Measurements from ENCODE around the gene IL2RA. TPM values are rescaled to one million over a fixed set of nuclear protein-coding genes. Genes with fewer than 3 reads are reported as not detected.
A peak's percentile ranks its signal among the peaks of the same experiment; 100 is the strongest.

IL2RA gene
- total RNA-seq, 1 experiment from 2014 or later = not detected

DNA sequence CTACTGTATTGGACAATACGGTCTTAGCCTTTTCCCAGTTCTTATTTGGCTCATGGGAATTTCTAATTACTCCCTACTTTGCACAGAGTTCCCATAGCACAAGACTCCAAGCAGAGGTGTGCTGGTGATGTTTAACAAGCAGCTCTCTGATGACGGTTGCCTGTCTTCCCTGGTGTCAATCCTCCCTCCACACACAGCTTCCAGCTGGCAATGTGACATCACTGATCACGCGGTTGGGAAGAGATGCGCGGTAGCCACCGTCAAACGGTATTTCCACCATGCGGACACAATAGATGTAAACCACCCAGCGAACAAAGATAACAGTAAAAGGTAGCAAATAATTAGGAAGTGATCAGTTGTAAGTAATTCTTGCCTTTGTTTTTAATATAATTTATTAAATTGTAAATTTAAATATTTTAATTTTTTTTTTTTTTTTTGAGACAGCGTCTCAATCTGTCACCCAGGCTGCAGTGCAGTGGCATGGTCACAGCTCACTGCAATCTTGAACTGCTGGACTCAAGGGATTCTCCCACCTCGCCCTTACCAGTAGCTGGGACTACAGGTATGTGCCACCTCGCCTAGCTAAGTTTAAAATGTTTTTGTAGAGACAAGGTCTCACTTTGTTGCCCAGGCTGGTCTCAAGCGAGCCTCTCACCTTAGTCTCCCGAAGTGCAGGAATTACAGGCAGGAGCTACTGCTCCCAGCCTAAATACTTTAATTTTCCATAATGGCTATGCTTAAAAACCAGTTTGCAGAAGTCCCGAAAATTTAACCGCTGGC is 48.6 kb downstream of the IL2RA start:
- Histone ChIP-seq H2AFZ (ENCODE audit: low read length) (no peak overlapping the region), H4K20me1 (ENCODE audit: control insufficient read depth, insufficient read depth, insufficient read length) (no peaks in the 10 kb centered on the region), H3K27ac (ENCODE audit: insufficient read length, low read depth, low read length) (no peak overlapping the region), H3K18ac (ENCODE audit: insufficient read length, low read depth, low read length) (no peak overlapping the region), H3K4ac (ENCODE audit: low read depth, low read length) (no peak overlapping the region), H3K9ac (ENCODE audit: extremely low read depth, insufficient read length, low read length) (no peak overlapping the region), H2BK120ac (ENCODE audit: low read depth, low read length, poor library complexity, severe bottlenecking) (no peak overlapping the region), H4K5ac (ENCODE audit: insufficient read length, low read depth, low read length) (no peak overlapping the region), H3K23me2 (ENCODE audit: insufficient read length, low read depth, low read length, poor library complexity, severe bottlenecking) (no peaks in the 10 kb centered on the region), H3K27me3 (ENCODE audit: insufficient read depth, low read length) (no peaks in the 10 kb centered on the region), H3T11ph (ENCODE audit: low read length) (no peak overlapping the region), H4K91ac (ENCODE audit: insufficient read length, low read depth, low read length) (no peak overlapping the region), H4K8ac (replicated peaks; ENCODE audit: insufficient read length, low read depth, low read length) (no peak overlapping the region), H3K4me1 (ENCODE audit: insufficient read depth, low read length) (no peaks in the 10 kb centered on the region; the same call in 1 of the 2 replicates), H2BK12ac (ENCODE audit: insufficient read length, low read depth, low read length) (no peak overlapping the region), H3K79me2 (ENCODE audit: insufficient read depth, low read length) (no peaks in the 10 kb centered on the region), H2BK15ac (ENCODE audit: low read depth, low read length) (no peak overlapping the region), H3K23ac (ENCODE audit: insufficient read length, low read depth, low read length) (no peak overlapping the region), H2BK5ac (ENCODE audit: insufficient read length, low read length) (no peak overlapping the region), H2AK5ac (ENCODE audit: insufficient read length, low read length) (no peak overlapping the region), H3K79me1 (ENCODE audit: insufficient read depth, low read depth, low read length, poor library complexity, severe bottlenecking) (no peaks in the 10 kb centered on the region), H3K56ac (ENCODE audit: insufficient read length, low read depth, low read length) (no peak overlapping the region), H3K14ac (ENCODE audit: insufficient read depth, low read length) (no peak overlapping the region), H3K4me2 (ENCODE audit: insufficient read depth, insufficient read length, low read length) (no peak overlapping the region), H2BK20ac (ENCODE audit: low read depth, low read length, poor library complexity, severe bottlenecking) (no peak overlapping the region), H3K9me3 (ENCODE audit: control insufficient read depth, low read depth, low read length) (no peaks in the 10 kb centered on the region)
- H3K9me3 Mint-ChIP-seq = no peaks in the 10 kb centered on the region
- no peak overlapping the region for H3K4me3 Mint-ChIP-seq
- H3K36me3 Mint-ChIP-seq (ENCODE audit: insufficient read depth in 1 of 3, low read depth in 3 of 3) = no peaks in the 10 kb centered on the region
- WGBS (ENCODE audit: extremely low coverage, insufficient read length, low lambda C conversion rate) = no CpG with 5 or more reads among the region's 17 CpGs
- no peak for TF ChIP-seq CTCF (conservative IDR thresholded peaks at IDR 0.05)
- peaks cover 2% of the 10 kb centered on the region for H3K27me3 Mint-ChIP-seq (ENCODE audit: low read depth)
- H3K27ac Mint-ChIP-seq = peak overlapping the region in 1 of 3 experiments; percentile 70; a peak in 1 of 7 replicates
- peaks cover 0 to 8% of the 10 kb centered on the region in 2 experiments; a peak in 2 of 4 replicates for H3K4me1 Mint-ChIP-seq
- no peak for DNase-seq

Measured in H9 (cell line).